WTC11 (cell line): ENCODE data around the gene CELSR1.

ENCODE experiments used
- CREM ChIP-seq: sonication (generic); formaldehyde crosslinking; IDR thresholded peaks from 2 replicates; pipeline ENCODE4 v1.8.1; 2022; ENCODE audit warnings: mild to moderate bottlenecking, missing genetic modification reagents, moderate library complexity
- CTCF ChIP-seq: fragments of 200-600 bp; IDR thresholded peaks from 2 replicates; pipeline ENCODE4 v1.8.0; 2022; ENCODE audit warnings: antibody characterized with exemption
- JAZF1 ChIP-seq: fragments of 250-450 bp; sonication (Bioruptor Pico); IDR thresholded peaks from 2 replicates; pipeline ENCODE4 v1.9.0; 2021; ENCODE audit warnings: moderate library complexity, mild to moderate bottlenecking, inconsistent platforms
- JUN ChIP-seq: sonication (generic); formaldehyde crosslinking; IDR thresholded peaks from 2 replicates; pipeline ENCODE4 v1.8.0; 2023; ENCODE audit warnings: mild to moderate bottlenecking, missing genetic modification reagents
- MAX ChIP-seq: sonication (generic); formaldehyde crosslinking; IDR thresholded peaks from 2 replicates; pipeline ENCODE4 v1.8.0; 2022; ENCODE audit warnings: mild to moderate bottlenecking, missing genetic modification reagents
- NR1H2 ChIP-seq: sonication (generic); formaldehyde crosslinking; IDR thresholded peaks from 2 replicates; pipeline ENCODE4 v1.9.0; 2021; ENCODE audit warnings: mild to moderate bottlenecking, moderate library complexity, missing genetic modification reagents
- OVOL2 ChIP-seq: fragments of 250-450 bp; sonication (Bioruptor Pico); IDR thresholded peaks from 2 replicates; pipeline ENCODE4 v1.9.0; 2021; ENCODE audit warnings: mild to moderate bottlenecking, borderline replicate concordance
- RELA ChIP-seq: sonication (generic); formaldehyde crosslinking; IDR thresholded peaks from 2 replicates; pipeline ENCODE4 v1.8.1; 2022; ENCODE audit warnings: missing genetic modification reagents, mild to moderate bottlenecking, borderline replicate concordance
- RORB ChIP-seq: fragments of 250-450 bp; sonication (Bioruptor Pico); IDR thresholded peaks from 2 replicates; pipeline ENCODE4 v1.9.0; 2021; ENCODE audit warnings: mild to moderate bottlenecking
- SP1 ChIP-seq: sonication (generic); formaldehyde crosslinking; conservative IDR thresholded peaks from 2 replicates; pipeline ENCODE4 v1.8.1; 2022; ENCODE audit warnings: missing genetic modification reagents
- ZNF263 ChIP-seq: sonication (generic); formaldehyde crosslinking; IDR thresholded peaks from 2 replicates; pipeline ENCODE4 v1.8.1; 2022; ENCODE audit warnings: low read depth, mild to moderate bottlenecking, moderate library complexity, missing genetic modification reagents

GRCh38 chr22:46522797-46523196 lies 14.6 kb downstream of the CELSR1 start:
- no peak for TF ChIP-seq CTCF
- TF ChIP-seq ZNF263 (CRISPR knock-in tag) = no peak
- TF ChIP-seq MAX (CRISPR knock-in tag) = no peak
- no peak for TF ChIP-seq RORB (CRISPR knock-in tag)
- TF ChIP-seq JAZF1 (CRISPR knock-in tag) = no peak
- no peak for TF ChIP-seq JUN
- TF ChIP-seq OVOL2 (CRISPR knock-in tag) = no peak
- no peak for TF ChIP-seq NR1H2 (CRISPR knock-in tag)
- no peak for TF ChIP-seq RELA (CRISPR knock-in tag)
- no peak for TF ChIP-seq CREM (CRISPR knock-in tag)
- no peak for TF ChIP-seq SP1 (CRISPR knock-in tag)
